Psoas muscle (tissue), 8 donors: ENCODE measurements around the gene IFITM1. TPM values are rescaled to one million over a fixed set of nuclear protein-coding genes. Genes with fewer than 3 reads are reported as not detected.
"Not testable (repeated sequence)": the region's sequence is repeated elsewhere in the genome, so short reads cannot be mapped to it uniquely, and the experiment has no call there.

Source experiments
- ATAC-seq, 4 donors: fragments of 200-7000 bp; cut with Tn5 transposase; one replicate each; pipeline ENCODE4 v1.9.1; 2020; ENCODE audit warnings: moderate library complexity in 3 of 4, mild to moderate bottlenecking in 2 of 4
- DNase-seq, 2 donors: peaks; one replicate each; pipeline ENCODE4 v3.0.0-alpha.2; 2020
- H3K27ac ChIP-seq: fragments of 200-600 bp; one replicate; pipeline ENCODE4 v1.8.0; 2022
- H3K27me3 ChIP-seq, 3 donors: fragments of 200-600 bp in 1 of 3; one replicate each; pipeline versions ENCODE4 v1.6.1 to v1.8.0; 2013 to 2022; ENCODE audit warnings: low read length in 2 of 3, mild to moderate bottlenecking in 2 of 3, moderate library complexity in 1 of 3; ENCODE audit not compliant: insufficient read depth in 3 of 3
- H3K36me3 ChIP-seq, 2 donors: fragments of 200-600 bp in 1 of 2; one replicate each; pipeline versions ENCODE4 v1.6.1 to v1.8.0; 2013 to 2022; ENCODE audit warnings: low read depth in 1 of 2, mild to moderate bottlenecking in 1 of 2, moderate library complexity in 1 of 2; ENCODE audit not compliant: insufficient read depth in 1 of 2
- H3K4me1 ChIP-seq: fragments of 200-600 bp; one replicate; pipeline ENCODE4 v1.8.0; 2022
- H3K4me3 ChIP-seq: fragments of 200-600 bp; one replicate; pipeline ENCODE4 v1.8.0; 2022; ENCODE audit warnings: mild to moderate bottlenecking
- H3K9me3 ChIP-seq: fragments of 200-600 bp; one replicate; pipeline ENCODE4 v1.8.0; 2022
- CTCF ChIP-seq: fragments of 200-600 bp; IDR thresholded peaks from one replicate; pipeline ENCODE4 v1.8.0; 2022; ENCODE audit warnings: antibody characterized with exemption
- WGBS, 3 donors: extraction: QIAGEN DNeasy Blood & Tissue Kit; methylation state at CpG; one replicate each; pipeline versions ENCODE4 v1.1.6 to v1.1.7; 2013; 5-methylcytosine and 5-hydroxymethylcytosine counted together
- intact Hi-C, 2 donors: fragments of 100-400 bp; cut with DNase I; formaldehyde crosslinking; loops; one replicate each; pipeline versions ENCODE4 v1.11.0 to v1.14.2; 2022
- polyA plus RNA-seq, 3 donors: library from polyadenylated mRNA; stranded (reverse); fragments of 200-250 nt; gene quantifications; one replicate each; pipeline ENCODE4 v1.2.3, GENCODE V29; 2013
- total RNA-seq, 4 donors: library from RNA; stranded (reverse); fragmentation: NEBNext Ultra II Directional in 2 of 4; extraction: Animal tissue kit (Norgen Biotek cat#: 25700) in 2 of 4; gene quantifications; one replicate each; pipeline versions ENCODE4 v1.2.1 to v1.2.4, GENCODE V29; 2021 to 2023
- donor health status: healthy with polysubstance abuse.
- donor health status: DM: no; HTN: no; CAD: no; lungs with moderate emphysema.
- donor health status: Bipolar disorder and iron deficiency.
- donor health status: healthy.
- donor health status: DM: yes; HTN: yes; CAD: no.
- donor health status: DM: no; HTN: no; CAD: no.
- donor health status: DM: no; HTN: no; CAD: no.
- donor health status: DM: yes; HTN: yes; CAD: no.

Gene IFITM1
- total and polyA plus RNA-seq, 7 donors, result 39.7 to 107 (median 69.7) TPM

DNA sequence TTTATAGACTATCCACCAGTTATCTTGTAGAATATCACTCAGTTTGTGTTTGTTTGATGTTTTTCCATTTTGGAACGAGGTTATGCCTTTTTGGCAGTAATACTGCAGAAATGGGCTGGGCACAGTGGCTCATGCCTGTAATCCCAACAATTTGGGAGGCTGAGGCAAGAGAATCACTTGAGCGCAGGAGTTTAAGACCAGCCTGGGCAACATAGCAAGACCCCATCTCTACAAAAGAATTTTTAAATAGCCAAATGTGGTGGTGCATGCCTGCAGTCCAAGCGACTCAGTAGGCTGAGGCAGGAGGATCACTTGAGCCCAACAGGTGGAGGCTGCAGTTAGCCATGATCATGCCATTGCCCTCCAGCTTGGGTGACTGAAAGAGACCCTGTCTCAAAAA lies 32.7 kb downstream of the IFITM1 start:
- ATAC-seq (no peak), DNase-seq (no peak)
- H3K4me1 ChIP-seq, result no peaks in the 10 kb centered on the region
- WGBS, 3 donors, result 69 to 78% (median 75%) methylated on average over 3 of the region's 3 CpGs
- TF ChIP-seq CTCF, result no peak
- intact Hi-C loops, result no loop called here
- no peak overlapping the region for H3K4me3 ChIP-seq
- no peaks in the 10 kb centered on the region for H3K36me3 ChIP-seq
- H3K27ac ChIP-seq, result no peak overlapping the region
- peaks cover 0 to 3% (median 2%) of the 10 kb centered on the region in 3 donors for H3K27me3 ChIP-seq
- H3K9me3 ChIP-seq, result no peaks in the 10 kb centered on the region

DNA sequence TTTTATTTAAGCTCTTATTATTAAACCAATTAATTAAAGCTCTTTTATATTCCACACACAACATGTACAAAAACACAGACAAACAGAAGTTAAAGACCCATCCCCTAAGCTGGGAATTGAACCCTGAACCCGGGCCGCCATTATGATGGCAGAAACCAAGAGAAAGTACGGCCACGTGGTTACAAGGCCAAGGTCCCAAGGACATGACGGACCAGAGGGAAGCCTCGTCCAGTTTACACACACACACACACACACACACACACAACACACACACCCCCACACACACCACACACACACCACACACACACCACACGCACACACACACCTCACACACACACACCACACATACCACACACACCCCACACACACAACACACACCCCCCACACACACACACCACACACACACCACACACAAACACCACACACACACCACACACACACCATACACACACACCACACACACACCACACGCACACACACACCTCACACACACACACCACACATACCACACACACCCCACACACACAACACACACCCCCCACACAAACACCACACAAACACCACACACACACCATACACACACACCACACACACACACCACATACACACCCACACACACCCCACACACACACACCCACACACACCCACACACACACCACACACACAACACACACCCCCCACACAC lies 35.6 kb downstream of the IFITM1 start:
- intact Hi-C loops, H3K27me3 ChIP-seq, H3K4me3 ChIP-seq, H3K36me3 ChIP-seq, H3K9me3 ChIP-seq, ATAC-seq, DNase-seq, H3K27ac ChIP-seq: not testable (repeated sequence)
- 86 to 94% (median 94%) methylated on average over 8 of the region's 8 CpGs for WGBS, 3 donors
- H3K4me1 ChIP-seq, result peaks cover 17% of the 10 kb centered on the region

GRCh38 chr11:350033-350722 lies 36.3 kb downstream of the IFITM1 start:
- ATAC-seq, intact Hi-C loops, H3K4me3 ChIP-seq, H3K27ac ChIP-seq, H3K27me3 ChIP-seq, DNase-seq, H3K9me3 ChIP-seq, H3K36me3 ChIP-seq: not testable (repeated sequence)
- WGBS, 3 donors, result 66 to 69% (median 68%) methylated on average over 16 of the region's 16 CpGs
- peaks cover 19% of the 10 kb centered on the region for H3K4me1 ChIP-seq

- DNase-seq (no peak), ATAC-seq (no peak)
- Histone ChIP-seq H3K9me3 (no peaks in the 10 kb centered on the region), H3K4me3 (no peak overlapping the region), H3K27me3 (peaks cover 0 to 3% (median 2%) of the 10 kb centered on the region in 3 donors), H3K4me1 (peaks cover 25% of the 10 kb centered on the region), H3K27ac (no peak overlapping the region), H3K36me3 (no peaks in the 10 kb centered on the region)
- 49 to 58% (median 58%) methylated on average over 18 of the region's 18 CpGs for WGBS, 3 donors
- TF ChIP-seq CTCF, result no peak
- intact Hi-C loops, result no loop called here
These were observed 36.9 kb downstream of the IFITM1 start for GRCh38 chr11:350723-351255.

DNA sequence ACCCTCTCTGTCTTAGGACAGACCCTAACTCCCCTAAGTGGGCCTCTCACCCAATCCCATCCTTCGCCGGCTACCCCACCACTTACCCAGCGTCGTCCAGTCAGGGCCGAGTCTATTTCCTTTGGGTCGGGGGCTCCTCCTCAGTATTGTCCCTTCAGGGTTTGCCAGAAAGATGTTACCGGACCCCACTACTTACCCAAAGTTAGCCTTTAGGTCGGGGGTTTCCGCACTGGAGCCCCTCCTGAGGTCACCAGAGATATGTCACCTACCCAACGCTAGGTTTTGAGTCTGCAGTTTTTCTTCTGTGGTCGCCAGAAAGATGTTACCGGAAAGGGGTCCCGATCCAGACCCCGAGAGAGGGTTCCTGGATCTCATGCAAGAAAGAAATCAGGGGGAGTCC lies 37.6 kb downstream of the IFITM1 start:
- WGBS, 3 donors, result 95 to 96% (median 95%) methylated on average over 12 to 14 of the region's 14 CpGs
- intact Hi-C loops, result no loop called here
- H3K27ac ChIP-seq, result no peak overlapping the region
- no peaks in the 10 kb centered on the region for H3K9me3 ChIP-seq
- no peak overlapping the region for H3K4me3 ChIP-seq
- no peak for DNase-seq
- peaks cover 25% of the 10 kb centered on the region for H3K4me1 ChIP-seq
- TF ChIP-seq CTCF, result no peak
- no peaks in the 10 kb centered on the region for H3K36me3 ChIP-seq
- ATAC-seq, result no peak
- H3K27me3 ChIP-seq, result peaks cover 0 to 3% (median 2%) of the 10 kb centered on the region in 3 donors
